NT2/D1 (cell line): ENCODE data around the gene TTYH2.

Experiments used
- SUZ12 ChIP-seq: IDR thresholded peaks from 2 replicates; pipeline ENCODE4 v1.6.1; 2011; ENCODE audit not compliant: insufficient read length, insufficient read depth; ENCODE audit errors: extremely low read depth
- YY1 ChIP-seq: IDR thresholded peaks from 2 replicates; pipeline ENCODE4 v1.6.1; 2011; ENCODE audit not compliant: insufficient read length, insufficient read depth
- ZNF274 ChIP-seq: IDR thresholded peaks from 2 replicates; pipeline ENCODE4 v1.6.1; 2011; ENCODE audit warnings: mild to moderate bottlenecking, low read depth, low read length

- TF ChIP-seq ZNF274 = no peak
- TF ChIP-seq SUZ12 = no peak
- no peak for TF ChIP-seq YY1
Observed at GRCh38 chr17:74230896-74231295, 17.5 kb downstream of the TTYH2 start.
